HepG2 (cell line): Measurements from ENCODE around the gene FBXO41. TPM values are rescaled to one million over a fixed set of nuclear protein-coding genes. Genes with fewer than 3 reads are reported as not detected.
A peak's percentile ranks its signal among the peaks of the same experiment; 100 is the strongest.

Source experiments
- ARID2 ChIP-seq: sonication (generic); formaldehyde crosslinking; IDR thresholded peaks from 2 replicates; pipeline ENCODE4 v1.8.1; 2022; ENCODE audit warnings: mild to moderate bottlenecking, missing genetic modification reagents, borderline replicate concordance
- E2F1 ChIP-seq: sonication (generic); formaldehyde crosslinking; IDR thresholded peaks from 2 replicates; pipeline ENCODE4 v1.5.0; 2020; ENCODE audit warnings: missing genetic modification reagents
- ELF1 ChIP-seq: sonication (generic); formaldehyde crosslinking; IDR thresholded peaks from 2 replicates; pipeline ENCODE4 v1.4.0; 2020; ENCODE audit warnings: missing genetic modification reagents
- GTF3A ChIP-seq: sonication (generic); formaldehyde crosslinking; conservative IDR thresholded peaks from 2 replicates; pipeline ENCODE4 v1.4.0; 2020; ENCODE audit warnings: mild to moderate bottlenecking, missing genetic modification reagents
- HOXA5 ChIP-seq: sonication (generic); formaldehyde crosslinking; IDR thresholded peaks from 2 replicates; pipeline ENCODE4 v1.4.0; 2020; ENCODE audit warnings: missing genetic modification reagents
- JDP2 ChIP-seq: sonication (generic); formaldehyde crosslinking; IDR thresholded peaks from 2 replicates; pipeline ENCODE4 v1.8.1; 2022; ENCODE audit warnings: missing genetic modification reagents, borderline replicate concordance
- SUZ12 ChIP-seq: fragments of 150-350 bp; IDR thresholded peaks from 2 replicates; pipeline ENCODE4 v1.6.1; 2014; ENCODE audit warnings: low read depth, low read length
- THAP9 ChIP-seq: sonication (generic); formaldehyde crosslinking; IDR thresholded peaks from 2 replicates; pipeline ENCODE4; 2020; ENCODE audit warnings: missing genetic modification reagents, mild to moderate bottlenecking, borderline replicate concordance
- ZBTB14 ChIP-seq: sonication (generic); formaldehyde crosslinking; IDR thresholded peaks from 2 replicates; pipeline ENCODE4 v1.4.0; 2020; ENCODE audit warnings: missing genetic modification reagents
- ZFY ChIP-seq: sonication (generic); formaldehyde crosslinking; IDR thresholded peaks from 2 replicates; pipeline ENCODE4 v1.4.0; 2020; ENCODE audit warnings: missing genetic modification reagents
- ZMAT3 ChIP-seq: sonication (generic); formaldehyde crosslinking; conservative IDR thresholded peaks from 2 replicates; pipeline ENCODE4 v1.7.0; 2021; ENCODE audit warnings: missing genetic modification reagents
- ZNF18 ChIP-seq: sonication (generic); formaldehyde crosslinking; IDR thresholded peaks from 2 replicates; pipeline ENCODE4 v1.8.0; 2022; ENCODE audit warnings: mild to moderate bottlenecking, missing genetic modification reagents; ENCODE audit not compliant: insufficient replicate concordance
- ZNF225 ChIP-seq: sonication (generic); formaldehyde crosslinking; IDR thresholded peaks from 2 replicates; pipeline ENCODE4 v1.4.0; 2020; ENCODE audit warnings: mild to moderate bottlenecking, missing genetic modification reagents
- ZNF251 ChIP-seq: sonication (generic); formaldehyde crosslinking; IDR thresholded peaks from 2 replicates; pipeline ENCODE4 v1.9.0; 2021; ENCODE audit warnings: mild to moderate bottlenecking, missing genetic modification reagents
- ZNF546 ChIP-seq: sonication (generic); formaldehyde crosslinking; conservative IDR thresholded peaks from 2 replicates; pipeline ENCODE4 v1.8.1; 2023; ENCODE audit warnings: mild to moderate bottlenecking, missing genetic modification reagents
- ZNF83 ChIP-seq: sonication (generic); formaldehyde crosslinking; IDR thresholded peaks from 2 replicates; pipeline ENCODE4 v1.4.0; 2020; ENCODE audit warnings: missing genetic modification reagents, mild to moderate bottlenecking, borderline replicate concordance
- polyA plus RNA-seq, 8 experiments: library from polyadenylated mRNA; depleted of rRNA in 3 of 8; stranded (reverse) in 7 of 8; unstranded in 1 of 8; fragments of >200 nt; fragmentation: Illumina TruSeq in 4 of 8; extraction: Trizol in 4 of 8; gene quantifications; 2 replicates each; pipeline versions ENCODE4 v1.2.1 to v1.2.3, GENCODE V29; 2011 to 2016; ENCODE audit warnings: low read depth in 4 of 8, missing spikeins in 1 of 8, mixed read lengths in 1 of 8; ENCODE audit not compliant: insufficient read depth in 1 of 8
- total RNA-seq, 5 experiments: library from RNA; depleted of rRNA; stranded (reverse); fragments of >200 nt; fragmentation: Illumina TruSeq; extraction: Trizol; gene quantifications; 2 replicates each; pipeline ENCODE4 v1.2.3, GENCODE V29; 2016; ENCODE audit warnings: low read depth in 1 of 5

The FBXO41 gene
- total and polyA plus RNA-seq, 2 of the 13 experiments (the other 11 are each of a cell fraction or from before 2014, with no cell fraction given) = 4.2 to 10.3 TPM

- TF ChIP-seq SUZ12 (no peak), ZNF546 (CRISPR knock-in tag) (no peak), GTF3A (CRISPR knock-in tag) (0 out of 2 replicates have a peak, but pooled peaks have one; percentile 12), HOXA5 (peak; percentile 22; the same call in 1 of the 2 replicates), ZNF225 (CRISPR knock-in tag) (no peak; the same call in none of the 2 replicates), ZNF18 (CRISPR knock-in tag) (peak; percentile 64), JDP2 (CRISPR knock-in tag) (no peak), ELF1 (CRISPR knock-in tag) (peak; percentile 70), ZNF251 (CRISPR knock-in tag) (0 out of 2 replicates have a peak, but pooled peaks have one; percentile 68), ZBTB14 (CRISPR knock-in tag) (no peak; the same call in none of the 2 replicates), ARID2 (CRISPR knock-in tag) (no peak; the same call in 1 of the 2 replicates), ZNF83 (CRISPR knock-in tag) (no peak), ZFY (CRISPR knock-in tag) (peak; percentile 67; the same call in 1 of the 2 replicates), E2F1 (peak; percentile 77; the same call in 1 of the 2 replicates), THAP9 (CRISPR knock-in tag) (peak; percentile 20), ZMAT3 (CRISPR knock-in tag) (0 out of 2 replicates have a peak, but pooled peaks have one; percentile 31)
These were observed 50.9 kb downstream of the FBXO41 start, which contains the start of gene PRADC1 (continued) for GRCh38 chr2:73233154-73233931.
